NB4 (cell line): ENCODE results near the gene LAMA5.

Source experiments
- MAX ChIP-seq: IDR thresholded peaks from 2 replicates; pipeline ENCODE4 v1.6.1; 2011; ENCODE audit warnings: low read depth, low read length
- MYC ChIP-seq: IDR thresholded peaks from 2 replicates; pipeline ENCODE4 v1.6.1; 2011; ENCODE audit warnings: low read depth, low read length
- POLR2A ChIP-seq: IDR thresholded peaks from 2 replicates; pipeline ENCODE4 v1.6.1; 2011; ENCODE audit warnings: mild to moderate bottlenecking; ENCODE audit not compliant: insufficient read length; ENCODE audit errors: extremely low read depth
- TF ChIP-seq, protein P1 (sequence below): IDR thresholded peaks from one replicate; pipeline ENCODE4 v1.5.1; 2012; ENCODE audit warnings: low read depth, low read length

DNA sequence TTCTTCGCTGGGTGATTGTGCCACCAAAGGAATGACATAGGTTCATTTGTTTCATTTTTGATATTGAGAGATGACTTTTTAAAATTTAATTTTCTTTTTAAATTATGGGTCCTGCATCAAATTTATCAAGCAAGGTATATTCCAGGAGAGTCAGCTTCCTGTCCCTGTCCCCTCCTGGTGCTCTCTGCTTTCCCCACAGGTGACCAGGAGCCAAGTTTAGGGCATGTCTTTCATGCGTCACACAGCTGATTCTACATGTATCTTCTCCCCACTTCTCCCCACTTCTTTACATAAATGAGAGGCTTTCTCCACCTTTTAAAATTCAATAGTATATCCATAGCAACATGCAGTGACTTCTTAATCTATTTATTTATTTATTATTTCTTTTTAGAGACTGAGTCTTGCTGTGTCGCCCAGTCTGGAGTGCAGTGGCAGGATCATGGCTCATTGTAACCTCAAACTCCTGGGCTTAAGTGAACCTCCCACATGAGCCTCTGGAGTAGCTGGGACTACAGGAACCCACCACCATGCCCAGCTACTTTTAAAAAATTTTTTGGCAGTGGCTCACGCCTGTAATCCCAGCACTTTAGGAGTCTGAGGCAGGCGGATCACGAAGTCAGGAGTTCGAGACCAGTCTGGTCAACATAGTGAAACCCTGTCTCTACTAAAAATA is 98.7 kb downstream of the LAMA5 start:
- TF ChIP-seq, protein P1, sequence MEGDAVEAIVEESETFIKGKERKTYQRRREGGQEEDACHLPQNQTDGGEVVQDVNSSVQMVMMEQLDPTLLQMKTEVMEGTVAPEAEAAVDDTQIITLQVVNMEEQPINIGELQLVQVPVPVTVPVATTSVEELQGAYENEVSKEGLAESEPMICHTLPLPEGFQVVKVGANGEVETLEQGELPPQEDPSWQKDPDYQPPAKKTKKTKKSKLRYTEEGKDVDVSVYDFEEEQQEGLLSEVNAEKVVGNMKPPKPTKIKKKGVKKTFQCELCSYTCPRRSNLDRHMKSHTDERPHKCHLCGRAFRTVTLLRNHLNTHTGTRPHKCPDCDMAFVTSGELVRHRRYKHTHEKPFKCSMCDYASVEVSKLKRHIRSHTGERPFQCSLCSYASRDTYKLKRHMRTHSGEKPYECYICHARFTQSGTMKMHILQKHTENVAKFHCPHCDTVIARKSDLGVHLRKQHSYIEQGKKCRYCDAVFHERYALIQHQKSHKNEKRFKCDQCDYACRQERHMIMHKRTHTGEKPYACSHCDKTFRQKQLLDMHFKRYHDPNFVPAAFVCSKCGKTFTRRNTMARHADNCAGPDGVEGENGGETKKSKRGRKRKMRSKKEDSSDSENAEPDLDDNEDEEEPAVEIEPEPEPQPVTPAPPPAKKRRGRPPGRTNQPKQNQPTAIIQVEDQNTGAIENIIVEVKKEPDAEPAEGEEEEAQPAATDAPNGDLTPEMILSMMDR, result no peak
- TF ChIP-seq POLR2A (no peak), MAX (no peak), MYC (no peak)
